SH-SY5Y (cell line): ENCODE data around the gene UNC79.

Source experiments
- GATA2 ChIP-seq: IDR thresholded peaks from 2 replicates; pipeline ENCODE4 v1.6.1; 2011; ENCODE audit warnings: mild to moderate bottlenecking, low read depth, low read length
- GATA3 ChIP-seq: IDR thresholded peaks from 2 replicates; pipeline ENCODE4 v1.6.1; 2011; ENCODE audit warnings: low read depth, mild to moderate bottlenecking, low read length, moderate library complexity

UNC79 gene

DNA sequence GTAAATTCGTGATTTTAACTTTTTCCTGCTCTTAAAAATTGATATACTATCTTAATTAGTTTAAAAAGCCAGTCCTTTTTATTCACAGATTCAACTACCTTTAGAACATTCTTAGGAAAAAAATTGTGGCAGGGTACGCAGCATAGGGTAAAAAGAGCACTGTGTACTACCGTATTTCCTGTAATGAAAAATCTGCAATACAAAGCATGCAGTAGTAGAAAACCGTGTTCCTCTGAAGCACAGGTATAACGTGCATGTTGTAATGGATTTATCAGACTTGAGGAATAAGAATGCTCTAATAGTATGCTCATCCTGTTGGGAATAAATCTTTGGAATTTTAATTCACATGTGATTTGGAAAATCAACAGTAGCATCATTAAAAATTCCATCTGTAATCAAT, 140.5 kb downstream of the UNC79 start:
- TF ChIP-seq GATA3 (no peak), GATA2 (no peak)

DNA sequence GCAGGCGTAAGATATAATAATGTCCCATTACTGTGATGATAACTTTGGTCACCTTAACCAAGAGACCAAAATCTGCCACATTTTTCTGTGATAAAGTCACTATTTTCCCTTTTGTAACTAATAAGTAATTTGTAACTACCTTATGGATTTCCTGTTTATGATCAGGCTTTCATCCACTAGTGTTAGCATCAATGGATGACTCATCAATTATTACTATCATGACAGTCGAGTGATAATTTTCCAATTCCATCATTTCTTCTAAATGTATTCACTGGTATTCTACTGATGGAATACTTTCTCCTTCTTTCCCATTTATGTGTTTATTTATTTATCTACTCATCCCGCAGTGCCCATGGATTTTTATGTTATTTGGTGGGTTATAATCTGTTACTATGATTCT, 148.4 kb downstream of the UNC79 start:
- TF ChIP-seq GATA2: no peak
- no peak for TF ChIP-seq GATA3

DNA sequence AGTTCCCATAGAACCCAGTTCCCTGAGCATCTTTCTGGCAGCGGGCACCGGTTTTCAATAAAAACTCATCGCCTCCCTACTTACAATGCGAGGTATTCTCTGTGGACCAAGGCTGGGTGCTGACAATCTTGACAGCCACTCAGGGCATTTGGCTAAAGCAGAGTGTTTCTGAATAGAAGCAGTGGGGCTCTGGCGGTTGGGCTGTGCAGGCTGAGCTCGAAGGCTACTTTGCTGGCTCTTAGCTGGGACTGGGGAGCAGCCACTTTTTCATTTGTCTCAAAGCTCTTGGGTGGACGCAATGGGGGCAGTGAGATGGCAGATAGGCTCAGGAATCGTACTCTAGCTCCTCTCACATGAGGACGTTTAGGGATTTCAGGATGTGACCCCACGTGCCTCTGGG, 151.8 kb downstream of the UNC79 start:
- TF ChIP-seq GATA3 (no peak), GATA2 (no peak)

DNA sequence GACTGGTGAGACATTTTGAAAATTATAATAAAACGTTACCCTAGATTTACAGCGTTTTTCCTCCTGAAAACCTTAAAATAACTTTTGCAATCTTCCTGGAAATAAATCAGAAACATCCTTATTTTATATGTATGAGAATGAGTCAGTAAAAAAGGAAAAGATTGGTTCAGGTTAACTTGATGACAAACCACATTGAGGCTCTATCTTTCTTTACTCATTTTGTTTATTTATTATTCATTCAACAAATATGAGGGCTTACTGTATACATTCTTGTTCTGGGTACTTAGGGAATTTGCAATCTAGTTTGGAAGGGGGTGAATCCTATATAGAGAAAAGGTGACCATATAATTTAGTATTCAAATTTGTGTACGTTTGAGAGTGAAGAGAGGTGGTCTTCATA, 156.6 kb downstream of the UNC79 start:
- TF ChIP-seq GATA3: no peak
- no peak for TF ChIP-seq GATA2

DNA sequence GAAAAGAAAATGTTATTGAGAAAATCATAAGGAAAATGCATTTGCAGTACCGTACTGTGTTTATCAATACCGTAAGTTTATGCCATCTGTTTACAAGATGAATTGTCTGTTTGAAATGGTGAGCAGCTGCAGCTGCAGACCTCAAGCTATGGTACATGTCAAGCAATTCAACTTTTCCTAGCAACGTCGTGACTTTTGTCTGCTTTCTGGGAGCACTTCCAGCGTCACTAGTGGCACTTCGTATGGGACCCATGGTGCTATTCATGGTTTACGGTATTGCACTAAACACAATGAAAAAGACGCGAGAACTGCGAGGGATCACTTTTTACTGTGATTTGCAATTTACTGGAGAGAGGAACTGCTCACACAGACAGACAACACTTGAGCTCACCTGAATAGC, 160.8 kb downstream of the UNC79 start:
- TF ChIP-seq GATA2: no peak
- no peak for TF ChIP-seq GATA3

DNA sequence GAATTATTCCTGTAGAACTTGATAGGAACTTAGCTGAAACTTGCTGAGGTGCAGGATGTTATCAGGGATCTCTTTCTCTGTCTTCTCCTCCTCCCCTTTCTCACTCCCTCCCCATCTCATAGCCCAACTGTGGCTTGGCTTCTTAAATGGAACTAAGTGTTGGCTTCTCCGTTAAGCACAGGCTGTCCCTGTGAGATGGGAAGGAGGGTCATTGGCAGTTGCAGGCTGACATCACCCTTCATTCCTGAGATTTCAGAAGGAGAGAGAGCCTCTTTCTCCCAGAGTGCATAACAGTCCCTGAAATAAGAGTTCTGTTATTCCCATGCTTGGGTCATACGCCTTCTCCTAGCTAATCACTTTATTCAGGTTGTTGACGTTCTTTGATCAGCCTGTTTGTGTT, 162.0 kb downstream of the UNC79 start:
- TF ChIP-seq GATA2: no peak
- no peak for TF ChIP-seq GATA3

DNA sequence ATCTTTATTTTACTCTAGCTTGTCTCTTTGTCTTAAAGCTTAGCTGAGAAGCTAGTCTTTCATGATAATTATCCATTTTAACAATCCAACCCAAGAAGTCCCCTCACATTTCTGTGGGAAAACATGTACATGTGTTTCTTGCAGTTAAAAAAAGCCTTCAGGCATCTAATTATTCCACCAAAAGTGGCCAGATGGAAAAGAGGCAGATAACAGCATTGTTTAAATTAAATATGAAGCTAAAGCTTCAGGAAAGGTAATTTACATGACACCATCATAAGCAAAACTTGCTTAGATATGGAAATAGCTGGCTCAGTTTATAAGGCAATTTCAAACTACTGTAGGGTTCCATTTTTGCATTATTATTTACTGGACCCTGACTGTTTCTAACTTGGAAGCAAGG, 175.4 kb downstream of the UNC79 start:
- TF ChIP-seq GATA3 (no peak), GATA2 (no peak)

DNA sequence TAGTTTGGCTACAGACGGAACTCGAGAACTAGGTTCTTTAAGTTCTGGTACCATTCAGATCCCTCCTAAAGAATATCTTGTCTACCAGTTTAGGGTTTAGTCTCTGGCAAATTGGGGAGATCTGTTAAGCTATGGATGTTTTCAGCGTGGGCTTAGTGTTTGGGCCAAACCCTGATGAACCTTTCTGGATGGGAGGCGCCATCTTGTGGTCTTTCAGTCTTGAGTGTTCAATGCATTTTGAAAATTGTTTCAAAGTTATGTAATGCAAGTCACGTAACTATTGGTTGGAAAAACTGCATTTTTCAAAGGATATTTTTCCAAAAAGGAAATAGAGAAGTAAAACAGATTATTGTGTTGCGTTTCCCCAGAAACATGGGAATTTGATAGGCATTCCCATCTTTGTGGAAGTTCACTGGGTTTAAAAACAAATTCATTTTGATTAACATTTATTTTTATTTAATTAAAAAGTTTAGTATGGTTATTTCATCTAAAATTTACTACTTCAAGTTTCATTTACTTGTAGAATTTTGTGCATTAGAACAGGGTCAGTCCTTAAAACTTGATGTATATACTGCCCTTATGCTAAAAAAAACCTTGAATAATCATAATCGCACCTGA, 188.5 kb downstream of the UNC79 start:
- TF ChIP-seq GATA2 (no peak), GATA3 (no peak)

DNA sequence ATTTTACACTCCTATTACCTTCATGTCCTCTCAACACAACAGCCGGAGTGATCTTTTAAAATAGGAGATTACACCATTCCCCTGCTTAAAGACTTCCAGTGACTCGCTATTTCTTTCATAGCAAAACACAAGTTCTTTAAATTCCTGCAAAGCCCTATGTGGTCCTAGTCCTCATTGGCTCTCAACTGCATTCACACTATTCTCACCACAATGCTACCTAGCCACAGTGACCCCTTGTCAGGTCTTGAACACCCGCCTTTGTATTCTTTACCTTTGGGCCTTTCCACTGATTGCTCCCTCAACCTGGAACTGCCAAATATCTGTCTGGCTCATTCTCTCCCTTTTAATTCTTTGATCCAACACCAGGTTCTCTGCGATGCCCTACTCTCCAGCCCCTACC, 197.3 kb downstream of the UNC79 start:
- TF ChIP-seq GATA3: no peak
- no peak for TF ChIP-seq GATA2

DNA sequence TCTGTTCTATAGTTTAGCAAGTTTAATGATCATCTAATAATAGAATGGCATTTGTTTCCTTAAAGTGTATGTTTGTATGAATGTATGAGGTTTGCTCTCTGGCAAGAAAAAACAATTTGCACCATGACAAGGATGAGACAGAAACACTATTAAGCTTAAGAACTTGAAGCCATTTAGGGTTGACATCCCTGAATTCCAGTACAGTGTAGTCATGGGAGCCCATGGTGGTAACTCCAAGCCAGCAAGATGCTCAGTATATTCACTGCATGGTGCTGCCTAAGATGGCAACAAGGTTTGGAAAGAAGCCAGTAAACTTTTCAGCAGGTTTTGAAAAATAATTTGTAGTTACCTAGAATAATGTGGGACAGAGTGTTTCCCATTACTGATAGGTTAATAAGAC, 198.9 kb downstream of the UNC79 start:
- TF ChIP-seq GATA3 (no peak), GATA2 (no peak)

DNA sequence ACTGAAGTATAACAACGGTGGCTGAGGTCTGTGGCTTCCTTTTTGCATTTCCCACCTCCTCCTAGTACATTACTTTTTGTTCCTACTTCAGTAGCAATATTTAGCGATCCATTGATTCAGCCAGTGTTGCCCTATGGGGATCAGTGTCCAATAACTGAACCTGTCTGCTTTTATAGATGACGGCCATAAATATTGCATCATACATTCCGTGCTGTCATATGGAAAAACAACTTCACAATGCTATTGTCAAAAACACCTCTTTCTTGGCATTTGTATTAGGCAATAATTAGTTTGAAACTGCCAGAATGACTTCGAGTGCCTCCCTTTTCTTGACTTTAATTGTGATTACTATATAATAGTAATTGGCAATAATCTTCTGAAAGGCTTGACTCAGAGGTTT, 208.1 kb downstream of the UNC79 start:
- no peak for TF ChIP-seq GATA3
- no peak for TF ChIP-seq GATA2

DNA sequence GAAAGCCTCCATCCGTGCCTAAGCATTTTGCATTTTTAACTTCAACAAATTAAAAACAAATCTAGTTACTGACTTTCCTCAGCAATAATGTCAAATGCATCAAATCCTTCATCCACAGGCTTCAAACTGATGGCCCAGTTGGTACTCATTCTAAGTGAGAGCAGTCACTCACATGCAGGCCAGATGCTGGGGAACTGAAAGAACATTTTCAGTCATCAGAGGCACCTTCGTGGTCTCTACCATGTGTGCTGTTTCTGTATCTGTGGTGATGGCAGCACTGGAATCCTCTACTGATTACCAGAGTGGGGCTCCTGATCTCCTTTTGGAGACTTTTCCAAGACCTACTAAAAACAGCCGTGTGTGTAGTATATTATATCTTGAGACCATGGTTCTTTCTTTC, 212.4 kb downstream of the UNC79 start:
- TF ChIP-seq GATA3 (no peak), GATA2 (no peak)

DNA sequence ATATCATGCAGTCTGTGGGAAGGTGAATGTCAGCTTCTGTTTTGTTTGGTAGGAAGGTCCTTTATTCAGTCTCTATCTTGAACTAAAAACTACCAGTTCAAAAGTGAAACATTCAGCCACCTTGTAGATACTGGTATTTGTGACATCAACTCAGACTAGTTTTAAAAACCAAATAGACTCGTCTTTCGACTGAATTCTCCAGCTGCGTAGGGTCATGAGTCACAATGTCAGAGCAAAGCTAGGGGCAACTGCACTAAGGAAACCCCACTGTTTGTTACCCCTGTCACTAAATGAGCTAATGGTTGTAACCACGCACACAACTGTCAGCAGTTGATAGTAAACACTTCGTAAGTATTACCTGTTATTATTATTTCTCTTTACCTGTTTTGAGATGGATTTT, 212.9 kb downstream of the UNC79 start:
- TF ChIP-seq GATA2: no peak
- TF ChIP-seq GATA3: no peak

DNA sequence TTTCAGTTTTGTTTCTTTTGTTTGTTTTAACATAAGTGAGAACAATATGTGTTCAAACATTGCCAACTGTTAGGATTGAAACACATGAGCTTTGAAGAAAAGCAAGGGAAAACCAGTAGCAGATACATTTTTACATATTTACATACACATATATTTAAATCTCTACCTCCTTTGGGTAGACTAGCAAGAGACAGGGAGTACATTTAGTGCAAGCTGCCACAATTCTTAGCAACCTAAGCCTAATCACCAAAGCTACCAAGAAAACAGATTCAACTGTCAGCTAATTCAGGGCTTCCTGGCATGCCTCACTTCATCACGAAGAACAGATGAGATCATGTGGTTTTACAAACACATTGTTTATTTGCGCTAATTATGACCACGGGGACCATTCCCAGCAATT, 214.5 kb downstream of the UNC79 start:
- TF ChIP-seq GATA2: no peak

DNA sequence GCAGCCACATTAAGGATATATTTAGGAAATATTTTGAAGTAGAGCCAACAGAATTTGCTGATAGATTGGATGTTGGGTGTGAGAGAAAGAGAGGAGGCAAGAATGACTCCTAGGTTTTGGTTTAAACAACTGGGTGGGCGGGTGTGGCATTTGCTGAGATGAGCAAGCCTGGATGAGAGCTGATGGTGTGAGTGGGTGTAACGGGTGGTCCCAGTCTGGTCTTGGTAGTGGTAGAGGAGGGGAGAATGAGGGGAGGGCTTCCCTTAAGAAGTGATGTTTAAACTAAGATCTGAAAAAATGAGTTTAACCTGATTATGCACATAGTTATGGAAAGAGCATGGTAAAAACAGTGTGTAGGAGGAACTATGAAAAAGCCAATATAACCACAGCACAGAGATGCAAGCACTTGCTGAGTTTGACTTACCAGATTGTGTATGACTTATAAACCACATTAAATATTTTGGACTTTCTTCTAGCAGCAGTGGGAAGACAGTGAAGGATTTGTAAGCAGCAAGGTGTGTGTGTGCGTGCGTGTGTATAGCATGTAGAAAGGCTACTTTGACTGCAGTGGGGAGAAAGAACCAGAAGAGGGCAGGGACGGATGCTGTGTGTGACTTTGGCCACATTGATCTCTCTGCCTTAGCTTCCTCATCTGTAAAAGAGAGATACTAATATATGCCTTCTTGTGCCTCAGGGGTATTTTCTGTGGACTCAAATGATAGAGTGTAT, 217.9 kb downstream of the UNC79 start:
- no peak for TF ChIP-seq GATA2
- no peak for TF ChIP-seq GATA3

DNA sequence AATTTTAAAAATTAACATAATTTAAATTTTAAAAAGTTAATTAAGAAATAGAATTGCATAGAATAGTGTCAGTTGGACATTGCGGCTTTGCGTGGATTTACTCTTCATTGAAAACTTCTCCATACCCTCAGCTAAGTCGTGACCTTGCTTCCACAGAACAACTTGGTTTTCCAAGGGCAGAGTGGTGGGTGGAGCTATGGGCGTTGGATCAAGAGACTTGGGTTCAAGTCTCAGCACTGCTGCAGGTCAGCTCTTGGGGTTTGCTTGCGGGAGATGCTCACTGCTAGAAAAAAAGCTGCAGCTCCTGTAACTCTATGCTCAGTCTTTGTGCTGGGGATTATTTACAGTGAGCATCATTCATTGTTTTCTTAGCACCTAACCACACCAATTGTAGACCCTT, 223.9 kb downstream of the UNC79 start:
- TF ChIP-seq GATA2 (no peak), GATA3 (no peak)

DNA sequence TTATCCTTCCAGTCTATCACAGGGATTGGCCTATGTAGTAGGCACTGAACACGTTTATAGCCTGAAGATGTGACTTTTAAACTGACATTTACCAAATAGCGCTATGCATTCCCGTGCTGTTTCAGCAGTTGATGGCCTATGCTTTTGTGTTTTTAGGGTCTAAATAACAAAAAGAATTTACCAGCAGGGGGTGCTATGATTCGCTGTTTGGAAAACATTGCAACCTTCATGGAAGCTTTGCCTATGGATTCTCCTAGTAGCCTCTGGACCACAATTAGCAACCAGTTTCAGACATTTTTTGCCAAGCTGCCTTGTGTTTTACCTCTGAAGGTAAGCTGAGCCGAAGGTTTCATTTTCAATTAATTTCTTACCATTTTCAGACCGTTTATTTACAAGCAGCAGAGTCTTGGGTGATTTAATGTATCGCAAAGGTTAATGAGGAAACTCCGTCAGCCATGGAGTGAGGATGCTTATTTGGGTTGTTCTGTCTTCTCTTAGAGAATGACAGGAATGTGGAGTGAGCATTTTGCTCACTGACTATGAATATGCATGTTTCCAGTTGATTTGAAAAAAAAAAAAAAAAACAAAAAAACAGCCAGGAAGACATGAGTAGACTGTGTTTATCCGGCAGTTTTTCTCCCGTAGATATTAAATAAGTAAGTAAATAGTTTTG, 224.5 kb downstream of the UNC79 start:
- TF ChIP-seq GATA3: no peak
- TF ChIP-seq GATA2: no peak

DNA sequence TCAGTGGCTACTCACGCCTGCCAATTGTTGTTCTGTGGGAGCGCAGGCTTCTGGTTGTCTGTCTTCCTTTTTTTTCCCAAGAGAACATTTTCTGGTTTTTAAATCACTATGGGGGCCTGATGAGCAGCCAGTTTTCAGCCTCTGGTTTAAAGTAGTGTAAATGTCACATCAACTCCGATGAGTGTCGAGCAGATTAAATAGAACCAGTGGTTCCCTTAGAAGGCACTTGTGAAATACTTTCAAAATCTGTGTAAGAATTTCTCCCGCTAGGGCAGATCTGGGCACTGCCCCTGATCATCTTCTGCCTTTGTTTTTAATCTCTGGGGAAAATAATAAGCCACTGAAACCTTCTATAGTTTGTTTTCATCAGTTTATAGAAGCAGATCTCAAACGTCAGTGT, 227.1 kb downstream of the UNC79 start:
- TF ChIP-seq GATA3 (no peak), GATA2 (no peak)
